Neural crest cell (in vitro differentiated cells): ENCODE measurements around the gene XKR8. TPM values are rescaled to one million over a fixed set of nuclear protein-coding genes. Genes with fewer than 3 reads are reported as not detected.
A peak's percentile ranks its signal among the peaks of the same experiment; 100 is the strongest.

Experiments used
- DNase-seq: peaks from one replicate; pipeline ENCODE4 v3.0.0; 2021; ENCODE audit warnings: low read depth, mixed read lengths, low spot score
- H3K27ac Mint-ChIP-seq: one replicate; pipeline ENCODE4 v1.8.0; 2021; ENCODE audit warnings: mild to moderate bottlenecking, mixed read lengths; ENCODE audit not compliant: unreplicated experiment
- H3K27me3 Mint-ChIP-seq: 2 replicates; pipeline ENCODE4 v1.8.0; 2021; ENCODE audit warnings: low read depth, mild to moderate bottlenecking, mixed read lengths
- H3K36me3 Mint-ChIP-seq: 2 replicates; pipeline ENCODE4 v1.8.0; 2021; ENCODE audit warnings: low read depth, mild to moderate bottlenecking, mixed read lengths
- H3K4me1 Mint-ChIP-seq: 2 replicates; pipeline ENCODE4 v1.8.0; 2021; ENCODE audit warnings: mixed read lengths
- H3K4me3 Mint-ChIP-seq: one replicate; pipeline ENCODE4 v1.8.0; 2021; ENCODE audit warnings: mild to moderate bottlenecking, mixed read lengths
- H3K9me3 Mint-ChIP-seq: 2 replicates; pipeline ENCODE4 v1.8.0; 2021; ENCODE audit warnings: mixed read lengths
- total RNA-seq: library from RNA; stranded (reverse); gene quantifications from 2 replicates; pipeline ENCODE4 v1.2.1, GENCODE V29; 2021
- TF ChIP-seq, protein P1 (sequence below): fragments of 200-600 bp; sonication (generic); conservative IDR thresholded peaks from 2 replicates; pipeline ENCODE4 v1.5.0; 2021; ENCODE audit warnings: antibody characterized with exemption, mild to moderate bottlenecking

Gene XKR8
- total RNA-seq, 1 donor from 2014 or later: 11.8 TPM

GRCh38 chr1:27937524-27937836, 22.3 kb upstream of the XKR8 start:
- H3K36me3 Mint-ChIP-seq: no peaks in the 10 kb centered on the region
- TF ChIP-seq, protein P1, sequence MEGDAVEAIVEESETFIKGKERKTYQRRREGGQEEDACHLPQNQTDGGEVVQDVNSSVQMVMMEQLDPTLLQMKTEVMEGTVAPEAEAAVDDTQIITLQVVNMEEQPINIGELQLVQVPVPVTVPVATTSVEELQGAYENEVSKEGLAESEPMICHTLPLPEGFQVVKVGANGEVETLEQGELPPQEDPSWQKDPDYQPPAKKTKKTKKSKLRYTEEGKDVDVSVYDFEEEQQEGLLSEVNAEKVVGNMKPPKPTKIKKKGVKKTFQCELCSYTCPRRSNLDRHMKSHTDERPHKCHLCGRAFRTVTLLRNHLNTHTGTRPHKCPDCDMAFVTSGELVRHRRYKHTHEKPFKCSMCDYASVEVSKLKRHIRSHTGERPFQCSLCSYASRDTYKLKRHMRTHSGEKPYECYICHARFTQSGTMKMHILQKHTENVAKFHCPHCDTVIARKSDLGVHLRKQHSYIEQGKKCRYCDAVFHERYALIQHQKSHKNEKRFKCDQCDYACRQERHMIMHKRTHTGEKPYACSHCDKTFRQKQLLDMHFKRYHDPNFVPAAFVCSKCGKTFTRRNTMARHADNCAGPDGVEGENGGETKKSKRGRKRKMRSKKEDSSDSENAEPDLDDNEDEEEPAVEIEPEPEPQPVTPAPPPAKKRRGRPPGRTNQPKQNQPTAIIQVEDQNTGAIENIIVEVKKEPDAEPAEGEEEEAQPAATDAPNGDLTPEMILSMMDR: no peak
- H3K9me3 Mint-ChIP-seq: no peaks in the 10 kb centered on the region
- no peak overlapping the region for H3K27ac Mint-ChIP-seq
- no peak for DNase-seq
- peaks cover 49% of the 10 kb centered on the region for H3K27me3 Mint-ChIP-seq
- no peak overlapping the region for H3K4me3 Mint-ChIP-seq
- peaks cover 12% of the 10 kb centered on the region for H3K4me1 Mint-ChIP-seq

DNA sequence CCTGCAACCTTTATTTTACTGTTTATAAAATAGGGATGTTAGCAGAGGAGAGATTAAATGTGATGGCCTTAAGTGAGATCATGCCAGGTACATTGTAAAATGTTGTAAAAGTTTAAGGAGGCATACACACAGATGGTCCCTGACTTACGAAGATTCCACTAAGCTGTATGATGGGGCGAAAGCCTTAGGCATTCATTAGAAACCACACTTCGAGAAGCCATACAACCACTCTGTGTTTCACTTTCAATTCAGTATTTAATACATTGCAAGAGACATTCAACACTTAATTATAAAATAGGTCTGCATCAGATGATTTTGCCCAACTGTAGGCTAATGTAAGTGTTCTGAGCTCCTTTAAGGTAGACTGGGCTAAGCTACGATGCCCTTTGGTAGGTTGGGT, 21.3 kb upstream of the XKR8 start:
- H3K27ac Mint-ChIP-seq: no peak overlapping the region
- H3K4me1 Mint-ChIP-seq: peaks cover 12% of the 10 kb centered on the region
- no peak overlapping the region for H3K4me3 Mint-ChIP-seq
- H3K9me3 Mint-ChIP-seq: no peaks in the 10 kb centered on the region
- DNase-seq: no peak
- H3K27me3 Mint-ChIP-seq: peaks cover 46% of the 10 kb centered on the region
- H3K36me3 Mint-ChIP-seq: no peaks in the 10 kb centered on the region
- TF ChIP-seq, protein P1: no peak

- peaks cover 4% of the 10 kb centered on the region for H3K4me1 Mint-ChIP-seq
- DNase-seq: peak; percentile 36
- peaks cover 33% of the 10 kb centered on the region for H3K27me3 Mint-ChIP-seq
- TF ChIP-seq, protein P1: peak; percentile 33
- no peak overlapping the region for H3K4me3 Mint-ChIP-seq
- H3K9me3 Mint-ChIP-seq: no peaks in the 10 kb centered on the region
- H3K27ac Mint-ChIP-seq: no peak overlapping the region
- H3K36me3 Mint-ChIP-seq: no peaks in the 10 kb centered on the region
Observed at GRCh38 chr1:27940297-27940696, 19.5 kb upstream of the XKR8 start.

DNA sequence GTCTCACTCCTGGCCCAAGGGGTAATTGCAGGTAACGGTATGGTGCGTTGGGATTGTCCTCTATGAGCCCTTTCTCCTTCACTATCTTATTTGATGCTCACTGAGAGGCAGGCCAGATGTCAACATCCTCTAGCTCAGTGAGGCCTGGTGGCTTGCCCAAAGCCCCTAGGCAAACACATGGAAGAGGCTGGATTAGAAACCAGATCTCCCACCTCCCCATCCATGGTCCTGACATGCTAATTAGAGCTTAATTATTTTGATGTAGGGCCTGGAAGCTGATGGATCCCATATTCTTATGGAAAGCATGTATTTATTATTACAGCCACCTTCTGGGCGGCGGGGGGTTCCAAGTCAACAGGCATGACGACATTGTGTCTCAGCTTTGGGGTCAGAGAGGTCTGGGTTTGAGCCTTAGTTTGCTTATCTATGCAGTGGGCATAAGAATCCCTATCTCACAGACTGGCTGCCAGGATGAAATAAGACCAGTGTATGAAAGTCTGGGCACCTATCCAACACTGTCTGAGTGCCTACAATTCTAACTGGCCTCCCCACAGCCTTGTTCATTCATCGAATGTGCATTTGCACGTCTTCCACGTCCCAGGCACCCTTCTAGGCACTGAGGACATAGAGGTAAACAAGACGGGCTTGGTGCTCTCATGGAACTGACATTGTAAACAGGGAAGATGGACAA, 18.8 kb upstream of the XKR8 start:
- Mint-ChIP-seq H3K27ac (no peak overlapping the region), H3K27me3 (peaks cover 26% of the 10 kb centered on the region), H3K4me3 (no peak overlapping the region), H3K9me3 (no peaks in the 10 kb centered on the region), H3K36me3 (no peaks in the 10 kb centered on the region), H3K4me1 (no peaks in the 10 kb centered on the region)
- no peak for DNase-seq
- TF ChIP-seq, protein P1: no peak

- Mint-ChIP-seq H3K4me3 (no peak overlapping the region), H3K36me3 (no peaks in the 10 kb centered on the region), H3K27me3 (peaks cover 18% of the 10 kb centered on the region), H3K9me3 (no peaks in the 10 kb centered on the region), H3K4me1 (no peaks in the 10 kb centered on the region), H3K27ac (no peak overlapping the region)
- DNase-seq: no peak
- TF ChIP-seq, protein P1: no peak
Observed at GRCh38 chr1:27941671-27942540, 17.9 kb upstream of the XKR8 start.
